Neural progenitor cell (in vitro differentiated cells): Measurements from ENCODE around the gene DDX39B. TPM values are rescaled to one million over a fixed set of nuclear protein-coding genes. Genes with fewer than 3 reads are reported as not detected.
"Not testable (repeated sequence)": the region's sequence is repeated elsewhere in the genome, so short reads cannot be mapped to it uniquely, and the experiment has no call there.

Experiments
- DNase-seq: peaks from one replicate; pipeline ENCODE4 v3.0.0-alpha.2; 2016; ENCODE audit warnings: low spot score
- H2AFZ ChIP-seq: fragments of 200-600 bp; sonication (generic); replicated peaks from 2 replicates; pipeline ENCODE4 v1.6.1; 2016; ENCODE audit warnings: antibody characterized with exemption
- H3F3A ChIP-seq: fragments of 200-600 bp; sonication (generic); 2 replicates; pipeline ENCODE4 v1.6.1; 2016; ENCODE audit warnings: antibody characterized with exemption, low read depth
- H3K27ac ChIP-seq: fragments of 200-600 bp; sonication (generic); 2 replicates; pipeline ENCODE4 v1.5.1; 2016; ENCODE audit warnings: mild to moderate bottlenecking
- H3K27me3 ChIP-seq: fragments of 200-600 bp; sonication (generic); 2 replicates; pipeline ENCODE4 v1.6.1; 2016; ENCODE audit warnings: mild to moderate bottlenecking, moderate library complexity
- H3K36me3 ChIP-seq: fragments of 200-600 bp; sonication (generic); 2 replicates; pipeline ENCODE4 v1.5.1; 2016
- H3K4me1 ChIP-seq: fragments of 200-600 bp; sonication (generic); 2 replicates; pipeline ENCODE4 v1.6.1; 2016; ENCODE audit warnings: mixed run types
- H3K4me2 ChIP-seq: fragments of 200-600 bp; sonication (generic); 2 replicates; pipeline ENCODE4 v1.6.1; 2016
- H3K4me3 ChIP-seq: fragments of 200-600 bp; sonication (generic); 2 replicates; pipeline ENCODE4 v1.5.1; 2016
- H3K79me2 ChIP-seq: fragments of 200-600 bp; sonication (generic); 2 replicates; pipeline ENCODE4 v1.6.1; 2016; ENCODE audit warnings: low read depth
- H3K9ac ChIP-seq: fragments of 200-600 bp; sonication (generic); 2 replicates; pipeline ENCODE4 v1.6.1; 2016
- H3K9me3 ChIP-seq: fragments of 200-600 bp; sonication (generic); 2 replicates; pipeline ENCODE4 v1.5.1; 2016; ENCODE audit warnings: low read depth
- H4K20me1 ChIP-seq: fragments of 200-600 bp; sonication (generic); 2 replicates; pipeline ENCODE4 v1.6.1; 2016; ENCODE audit warnings: low read depth
- H3K27ac Mint-ChIP-seq: 3 replicates; pipeline ENCODE4 v1.8.0; 2021; ENCODE audit warnings: mixed read lengths
- H3K27me3 Mint-ChIP-seq: 2 replicates; pipeline ENCODE4 v1.8.0; 2022; ENCODE audit warnings: low read depth, mild to moderate bottlenecking, inconsistent platforms, moderate library complexity, mixed read lengths; ENCODE audit not compliant: insufficient read depth
- H3K36me3 Mint-ChIP-seq: 3 replicates; pipeline ENCODE4 v1.8.0; 2021; ENCODE audit warnings: mixed read lengths
- H3K4me1 Mint-ChIP-seq: 3 replicates; pipeline ENCODE4 v1.8.0; 2021; ENCODE audit warnings: mixed read lengths
- H3K4me3 Mint-ChIP-seq: 3 replicates; pipeline ENCODE4 v1.8.0; 2021; ENCODE audit warnings: mild to moderate bottlenecking, moderate library complexity, mixed read lengths
- H3K9me3 Mint-ChIP-seq: 3 replicates; pipeline ENCODE4 v1.8.0; 2020; ENCODE audit warnings: mixed read lengths
- EZH2 ChIP-seq: fragments of 200-600 bp; sonication (generic); IDR thresholded peaks from 2 replicates; pipeline ENCODE4 v1.6.1; 2017; ENCODE audit warnings: antibody characterized with exemption, mild to moderate bottlenecking, moderate library complexity
- EZH2phosphoT487 ChIP-seq: fragments of 200-600 bp; sonication (generic); IDR thresholded peaks from 2 replicates; pipeline ENCODE4 v1.6.1; 2017; ENCODE audit warnings: antibody characterized with exemption
- total RNA-seq: library from RNA; depleted of rRNA; stranded (reverse); fragments of >200 nt; gene quantifications from 2 replicates; pipeline ENCODE4 v1.2.3, GENCODE V29; 2015; ENCODE audit warnings: low replicate concordance
- TF ChIP-seq, protein P1 (sequence below): fragments of 200-600 bp; sonication (generic); IDR thresholded peaks from 2 replicates; pipeline ENCODE4 v1.5.1; 2017; ENCODE audit warnings: antibody characterized with exemption, mild to moderate bottlenecking

DDX39B gene
- total RNA-seq, 1 donor from 2014 or later: 493 TPM

DNA sequence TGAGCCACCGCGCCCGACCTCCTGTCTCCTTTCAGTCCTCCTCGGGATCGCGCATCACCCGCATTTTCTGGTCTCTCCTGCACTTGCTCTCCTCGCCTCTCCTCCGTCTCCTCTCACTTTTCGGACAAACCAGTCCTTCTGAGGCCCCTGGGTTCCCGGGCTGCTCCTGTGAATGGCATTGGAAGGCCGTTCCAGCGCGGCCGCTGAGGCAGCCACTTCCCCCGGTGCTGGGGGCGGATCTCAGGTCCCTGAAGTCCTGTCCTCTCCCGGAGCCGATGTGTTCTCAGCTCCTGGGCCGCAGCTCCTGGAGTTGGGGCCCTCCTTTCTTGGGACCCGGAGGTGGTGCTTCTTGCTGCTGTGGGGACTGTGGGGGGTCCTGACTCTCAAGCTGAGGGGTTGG lies 43.1 kb downstream of the DDX39B start:
- Histone ChIP-seq H3K9me3 (no peaks in the 10 kb centered on the region), H2AFZ (peak overlapping the region; percentile 22), H3K4me3 (peak overlapping the region; percentile 63), H3K36me3 (no peaks in the 10 kb centered on the region), H3F3A (peaks cover 17% of the 10 kb centered on the region), H3K9ac (no peak overlapping the region), H3K79me2 (peaks cover 15% of the 10 kb centered on the region), H3K4me1 (no peaks in the 10 kb centered on the region), H3K27me3 (peaks cover 58% of the 10 kb centered on the region), H3K27ac (no peak overlapping the region), H3K4me2 (peak overlapping the region; percentile 83), H4K20me1 (no peaks in the 10 kb centered on the region)
- TF ChIP-seq EZH2 (no peak), EZH2phosphoT487 (peak; percentile 28)
- TF ChIP-seq, protein P1, sequence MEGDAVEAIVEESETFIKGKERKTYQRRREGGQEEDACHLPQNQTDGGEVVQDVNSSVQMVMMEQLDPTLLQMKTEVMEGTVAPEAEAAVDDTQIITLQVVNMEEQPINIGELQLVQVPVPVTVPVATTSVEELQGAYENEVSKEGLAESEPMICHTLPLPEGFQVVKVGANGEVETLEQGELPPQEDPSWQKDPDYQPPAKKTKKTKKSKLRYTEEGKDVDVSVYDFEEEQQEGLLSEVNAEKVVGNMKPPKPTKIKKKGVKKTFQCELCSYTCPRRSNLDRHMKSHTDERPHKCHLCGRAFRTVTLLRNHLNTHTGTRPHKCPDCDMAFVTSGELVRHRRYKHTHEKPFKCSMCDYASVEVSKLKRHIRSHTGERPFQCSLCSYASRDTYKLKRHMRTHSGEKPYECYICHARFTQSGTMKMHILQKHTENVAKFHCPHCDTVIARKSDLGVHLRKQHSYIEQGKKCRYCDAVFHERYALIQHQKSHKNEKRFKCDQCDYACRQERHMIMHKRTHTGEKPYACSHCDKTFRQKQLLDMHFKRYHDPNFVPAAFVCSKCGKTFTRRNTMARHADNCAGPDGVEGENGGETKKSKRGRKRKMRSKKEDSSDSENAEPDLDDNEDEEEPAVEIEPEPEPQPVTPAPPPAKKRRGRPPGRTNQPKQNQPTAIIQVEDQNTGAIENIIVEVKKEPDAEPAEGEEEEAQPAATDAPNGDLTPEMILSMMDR: no peak
- Mint-ChIP-seq H3K36me3 (no peaks in the 10 kb centered on the region), H3K4me1 (peaks cover 28% of the 10 kb centered on the region), H3K27me3 (peaks cover 80% of the 10 kb centered on the region), H3K27ac (no peak overlapping the region), H3K4me3 (peak overlapping the region; percentile 79), H3K9me3 (peaks cover 7% of the 10 kb centered on the region)
- peak; percentile 56 for DNase-seq

DNA sequence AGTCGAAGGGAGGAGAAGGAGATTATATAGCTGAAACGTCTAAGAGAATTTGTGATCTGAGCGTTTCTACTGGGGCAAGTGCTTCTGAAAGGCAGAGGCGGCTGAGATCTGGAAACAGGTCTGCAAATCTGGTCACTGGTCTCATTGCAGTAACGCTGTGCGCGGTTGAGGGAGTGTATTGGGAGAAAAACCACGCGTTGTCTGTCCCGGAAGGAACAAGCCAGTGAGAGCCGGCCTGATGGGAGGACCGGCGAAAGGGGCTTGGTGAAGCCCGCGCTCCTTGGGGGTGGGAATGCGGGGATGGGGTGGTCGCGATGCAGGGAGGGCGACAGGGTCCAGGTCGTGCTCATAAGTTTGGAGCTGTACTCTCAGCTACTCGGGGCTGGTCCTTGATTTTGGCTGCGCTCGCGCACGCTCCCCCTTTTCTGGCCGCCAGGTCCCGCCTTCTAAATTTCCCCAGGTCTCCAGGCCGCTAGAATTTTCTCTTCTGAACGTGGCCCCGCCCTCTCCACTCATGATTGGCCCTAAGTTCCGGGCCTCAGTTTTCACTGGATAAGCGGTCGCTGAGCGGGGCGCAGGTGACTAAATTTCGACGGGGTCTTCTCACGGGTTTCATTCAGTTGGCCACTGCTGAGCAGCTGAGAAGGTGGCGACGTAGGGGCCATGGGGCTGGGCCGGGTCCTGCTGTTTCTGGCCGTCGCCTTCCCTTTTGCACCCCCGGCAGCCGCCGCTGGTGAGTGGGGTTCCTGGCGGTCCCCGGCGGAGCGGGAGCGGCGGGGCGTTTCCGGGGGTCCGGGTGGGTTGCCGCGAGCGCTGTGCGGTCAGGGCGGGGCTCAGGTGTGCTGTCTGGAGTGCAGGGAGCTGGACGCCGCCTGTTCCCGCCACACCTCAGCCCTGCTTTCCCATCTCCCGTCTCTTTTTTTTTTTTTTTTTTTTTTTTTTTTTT lies 44.0 kb downstream of the DDX39B start, which contains the start of gene MICB:
MICB (plus strand) TSS at position 615 of the 946 bp plus-strand sequence; CDS start at position 664, 49 bp downstream.
- peak within 1 kb of the TSS; percentile 92 for H2AFZ ChIP-seq
- H3K79me2 ChIP-seq: peaks cover 12% of the 10 kb centered on the region
- Mint-ChIP-seq H3K27me3 (peaks cover 83% of the 10 kb centered on the region), H3K9me3 (peaks cover 7% of the 10 kb centered on the region), H3K27ac (no peak within 1 kb of the TSS), H3K4me1 (peaks cover 30% of the 10 kb centered on the region), H3K4me3 (peak within 1 kb of the TSS; percentile 79), H3K36me3 (no peaks in the 10 kb centered on the region)
- H3K27me3 ChIP-seq: peaks cover 65% of the 10 kb centered on the region
- DNase-seq: peak; percentile 94
- H3K27ac ChIP-seq: no peak within 1 kb of the TSS
- no peaks in the 10 kb centered on the region for H3K36me3 ChIP-seq
- H3K9me3 ChIP-seq: no peaks in the 10 kb centered on the region
- no peak within 1 kb of the TSS for H3K9ac ChIP-seq
- H4K20me1 ChIP-seq: no peaks in the 10 kb centered on the region
- H3K4me1 ChIP-seq: no peaks in the 10 kb centered on the region
- H3K4me2 ChIP-seq: peak within 1 kb of the TSS; percentile 83
- H3K4me3 ChIP-seq: peak within 1 kb of the TSS; percentile 63
- TF ChIP-seq EZH2phosphoT487 (peak; percentile 1), EZH2 (no peak)
- TF ChIP-seq, protein P1: no peak
- H3F3A ChIP-seq: peaks cover 21% of the 10 kb centered on the region

DNA sequence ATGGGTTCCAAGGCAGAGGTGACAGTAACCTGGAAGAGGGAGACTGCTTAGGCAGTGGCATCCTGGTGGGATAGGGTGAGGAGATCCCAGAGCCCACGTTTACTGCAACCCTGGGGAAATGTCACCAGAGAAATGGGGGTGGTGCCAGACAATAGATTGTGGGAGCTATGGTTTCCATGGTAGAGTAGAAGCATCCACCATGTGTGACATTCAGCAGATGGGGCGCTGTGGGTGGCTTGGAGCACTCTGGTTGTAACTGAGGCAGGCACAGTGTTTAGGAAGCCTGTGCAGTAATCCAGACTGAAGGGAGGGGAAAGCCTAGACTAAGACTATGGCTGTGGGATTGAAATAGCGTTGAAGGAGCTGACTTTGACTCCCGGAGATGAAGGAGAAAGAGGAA lies 45.0 kb downstream of the DDX39B start:
- not testable (repeated sequence) for H3K27ac Mint-ChIP-seq, H3K36me3 Mint-ChIP-seq, H3K36me3 ChIP-seq, DNase-seq, H3K4me2 ChIP-seq, H3K9me3 Mint-ChIP-seq, H2AFZ ChIP-seq, H3K4me1 ChIP-seq, H4K20me1 ChIP-seq, H3K27ac ChIP-seq, H3K79me2 ChIP-seq, H3K9ac ChIP-seq, H3K4me3 ChIP-seq, H3K9me3 ChIP-seq
- H3K27me3 Mint-ChIP-seq: peaks cover 81% of the 10 kb centered on the region
- peaks cover 72% of the 10 kb centered on the region for H3K27me3 ChIP-seq
- H3K4me3 Mint-ChIP-seq: peak overlapping the region; percentile 77
- peaks cover 35% of the 10 kb centered on the region for H3K4me1 Mint-ChIP-seq
- H3F3A ChIP-seq: peaks cover 23% of the 10 kb centered on the region

DNA sequence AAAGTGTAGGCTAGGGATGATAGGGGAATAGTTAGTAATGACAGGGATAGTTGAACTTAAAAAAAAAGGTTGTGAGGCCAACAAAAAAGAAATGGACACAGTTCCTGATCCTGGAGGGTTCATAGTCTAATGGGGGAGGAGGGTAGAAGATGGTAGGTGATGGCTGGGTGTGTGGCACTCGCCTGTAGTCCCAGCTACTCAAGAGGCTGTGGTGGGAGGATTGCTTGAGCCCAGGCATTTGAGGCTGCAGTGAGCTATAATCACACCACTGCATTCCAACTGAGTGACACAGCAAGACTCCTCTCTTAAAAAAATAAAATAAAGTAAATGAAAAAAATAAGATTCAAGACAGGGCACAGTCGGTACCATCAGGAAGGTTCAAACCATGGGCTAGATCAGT lies 46.2 kb downstream of the DDX39B start:
- H3K27ac Mint-ChIP-seq: no peak overlapping the region
- peaks cover 72% of the 10 kb centered on the region for H3K27me3 Mint-ChIP-seq
- H3K9me3 Mint-ChIP-seq: no peaks in the 10 kb centered on the region

More for the DNA sequence above, 46.2 kb downstream of the DDX39B start:
- Histone ChIP-seq H3K4me3 (no peak overlapping the region), H3K79me2 (no peaks in the 10 kb centered on the region), H3K36me3 (no peaks in the 10 kb centered on the region), H2AFZ (no peak overlapping the region), H4K20me1 (no peaks in the 10 kb centered on the region), H3K27me3 (peaks cover 72% of the 10 kb centered on the region), H3K27ac (no peak overlapping the region), H3K9ac (no peak overlapping the region), H3K4me2 (no peak overlapping the region), H3K4me1 (no peaks in the 10 kb centered on the region), H3F3A (peaks cover 23% of the 10 kb centered on the region), H3K9me3 (no peaks in the 10 kb centered on the region)
- no peak for DNase-seq
- TF ChIP-seq, protein P1: no peak
- TF ChIP-seq EZH2phosphoT487: no peak
- Mint-ChIP-seq H3K4me1 (peaks cover 36% of the 10 kb centered on the region), H3K4me3 (peak overlapping the region; percentile 52), H3K36me3 (no peaks in the 10 kb centered on the region)
